ENCODE data around the gene MALT1.

DNA sequence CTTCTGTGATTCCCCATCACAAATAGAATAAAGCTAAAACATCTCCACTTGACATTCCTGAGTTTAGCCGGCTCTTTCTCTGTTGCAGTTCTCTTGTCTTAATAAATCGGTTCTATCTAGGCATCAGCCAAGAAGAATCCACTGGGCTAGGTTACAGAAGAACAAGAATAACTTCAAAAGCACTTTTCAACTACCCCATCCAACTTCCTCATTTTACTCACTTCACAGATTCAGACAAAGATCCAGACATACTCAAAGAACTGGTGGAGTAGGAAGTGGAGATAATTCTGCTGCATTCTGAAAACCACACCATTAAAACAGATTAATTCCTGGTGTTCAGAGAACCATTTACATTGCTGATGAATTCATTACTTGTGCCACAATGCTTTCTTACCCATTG lies 32.8 kb upstream of the MALT1 start:
- no peak for TF ChIP-seq EP300 (conservative IDR thresholded peaks at IDR 0.05; ENCODE audit: poor library complexity, severe bottlenecking)
- TF ChIP-seq, protein P1, sequence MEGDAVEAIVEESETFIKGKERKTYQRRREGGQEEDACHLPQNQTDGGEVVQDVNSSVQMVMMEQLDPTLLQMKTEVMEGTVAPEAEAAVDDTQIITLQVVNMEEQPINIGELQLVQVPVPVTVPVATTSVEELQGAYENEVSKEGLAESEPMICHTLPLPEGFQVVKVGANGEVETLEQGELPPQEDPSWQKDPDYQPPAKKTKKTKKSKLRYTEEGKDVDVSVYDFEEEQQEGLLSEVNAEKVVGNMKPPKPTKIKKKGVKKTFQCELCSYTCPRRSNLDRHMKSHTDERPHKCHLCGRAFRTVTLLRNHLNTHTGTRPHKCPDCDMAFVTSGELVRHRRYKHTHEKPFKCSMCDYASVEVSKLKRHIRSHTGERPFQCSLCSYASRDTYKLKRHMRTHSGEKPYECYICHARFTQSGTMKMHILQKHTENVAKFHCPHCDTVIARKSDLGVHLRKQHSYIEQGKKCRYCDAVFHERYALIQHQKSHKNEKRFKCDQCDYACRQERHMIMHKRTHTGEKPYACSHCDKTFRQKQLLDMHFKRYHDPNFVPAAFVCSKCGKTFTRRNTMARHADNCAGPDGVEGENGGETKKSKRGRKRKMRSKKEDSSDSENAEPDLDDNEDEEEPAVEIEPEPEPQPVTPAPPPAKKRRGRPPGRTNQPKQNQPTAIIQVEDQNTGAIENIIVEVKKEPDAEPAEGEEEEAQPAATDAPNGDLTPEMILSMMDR (IDR thresholded peaks at IDR 0.05; ENCODE audit: poor library complexity, severe bottlenecking), result no peak
- TF ChIP-seq TAF1 (IDR thresholded peaks at IDR 0.05; ENCODE audit: low read depth), result no peak
- no peak for TF ChIP-seq POLR2AphosphoS5 (IDR thresholded peaks at IDR 0.05)
